Prostate gland (tissue), 2 donors: ENCODE results near the gene ITK.

Experiments
- POLR2A ChIP-seq: fragments of 450-650 bp; IDR thresholded peaks from one replicate; pipeline ENCODE4 v1.6.1; 2016; ENCODE audit warnings: antibody characterized with exemption, mild to moderate bottlenecking
- POLR2AphosphoS5 ChIP-seq: sonication (generic); formaldehyde crosslinking; IDR thresholded peaks from one replicate; pipeline ENCODE4 v1.6.1; 2017; ENCODE audit warnings: antibody characterized with exemption
- TF ChIP-seq, protein P1 (sequence below), 4 experiments: fragments of 200-600 bp in 2 of 4; fragments of 450-650 bp in 2 of 4; sonication (generic) in 2 of 4; IDR thresholded peaks; 1 replicate in 3 of 4; 2 replicates in 1 of 4; pipeline ENCODE4 v1.5.1; 2016 to 2019; ENCODE audit warnings: antibody characterized with exemption in 4 of 4, mild to moderate bottlenecking in 2 of 4, moderate library complexity in 2 of 4

DNA sequence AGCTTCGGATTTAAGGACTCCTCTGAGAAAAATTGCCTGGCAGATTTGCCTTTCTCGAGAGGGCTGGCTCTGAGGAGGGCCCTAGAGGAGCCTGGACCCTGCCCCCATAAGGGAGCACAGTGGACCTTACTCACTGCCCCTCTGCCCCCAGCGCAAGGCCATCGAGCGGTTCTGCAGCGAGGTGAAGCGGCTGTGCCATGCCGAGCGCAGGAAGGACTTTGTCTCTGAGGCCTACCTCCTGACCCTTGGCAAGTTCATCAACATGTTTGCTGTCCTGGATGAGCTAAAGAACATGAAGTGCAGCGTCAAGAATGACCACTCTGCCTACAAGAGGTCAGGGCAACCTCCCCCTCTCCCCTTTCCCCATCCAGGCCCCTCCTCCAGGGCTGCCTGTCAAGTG is 119.9 kb downstream of the ITK start:
- TF ChIP-seq, protein P1, sequence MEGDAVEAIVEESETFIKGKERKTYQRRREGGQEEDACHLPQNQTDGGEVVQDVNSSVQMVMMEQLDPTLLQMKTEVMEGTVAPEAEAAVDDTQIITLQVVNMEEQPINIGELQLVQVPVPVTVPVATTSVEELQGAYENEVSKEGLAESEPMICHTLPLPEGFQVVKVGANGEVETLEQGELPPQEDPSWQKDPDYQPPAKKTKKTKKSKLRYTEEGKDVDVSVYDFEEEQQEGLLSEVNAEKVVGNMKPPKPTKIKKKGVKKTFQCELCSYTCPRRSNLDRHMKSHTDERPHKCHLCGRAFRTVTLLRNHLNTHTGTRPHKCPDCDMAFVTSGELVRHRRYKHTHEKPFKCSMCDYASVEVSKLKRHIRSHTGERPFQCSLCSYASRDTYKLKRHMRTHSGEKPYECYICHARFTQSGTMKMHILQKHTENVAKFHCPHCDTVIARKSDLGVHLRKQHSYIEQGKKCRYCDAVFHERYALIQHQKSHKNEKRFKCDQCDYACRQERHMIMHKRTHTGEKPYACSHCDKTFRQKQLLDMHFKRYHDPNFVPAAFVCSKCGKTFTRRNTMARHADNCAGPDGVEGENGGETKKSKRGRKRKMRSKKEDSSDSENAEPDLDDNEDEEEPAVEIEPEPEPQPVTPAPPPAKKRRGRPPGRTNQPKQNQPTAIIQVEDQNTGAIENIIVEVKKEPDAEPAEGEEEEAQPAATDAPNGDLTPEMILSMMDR (IDR thresholded peaks at IDR 0.05), result no peak
- no peak for TF ChIP-seq POLR2A
- no peak for TF ChIP-seq POLR2AphosphoS5
